HEK293 (cell line): ENCODE measurements around the gene ARHGEF7.
A peak's percentile ranks its signal among the peaks of the same experiment; 100 is the strongest.

Source experiments
- CTCF ChIA-PET: fragments of 350-600 bp; formaldehyde crosslinking; extraction: SDS; loops from one replicate; lab custom pipeline; 2021; ENCODE audit warnings: antibody characterized with exemption; lab: Yijun Ruan, JAX
- POLR2A ChIA-PET: fragments of 300-600 bp; formaldehyde crosslinking; extraction: SDS; loops from one replicate; lab custom pipeline; 2020; ENCODE audit warnings: antibody characterized with exemption, inconsistent platforms; lab: Yijun Ruan, JAX
- H3K27ac ChIP-seq: fragments of 200-500 bp; sonication (Bioruptor generic); 2 replicates; pipeline ENCODE4 v1.5.1; 2014; ENCODE audit warnings: low read depth, low read length, control low read depth, inconsistent platforms; ENCODE audit errors: extremely low read depth
- H3K36me3 ChIP-seq, 2 experiments: fragments of 200-500 bp in 1 of 2; sonication (Bioruptor generic) in 1 of 2; 1 replicate in 1 of 2; 2 replicates in 1 of 2; pipeline ENCODE4 v1.5.1; 2014 to 2017; ENCODE audit warnings: inconsistent platforms in 2 of 2, low read length in 2 of 2; ENCODE audit not compliant: control insufficient read depth in 2 of 2, insufficient read depth in 1 of 2
- H3K4me1 ChIP-seq: fragments of 200-500 bp; sonication (Bioruptor generic); 2 replicates; pipeline ENCODE4 v1.5.1; 2014; ENCODE audit warnings: mild to moderate bottlenecking, low read length, inconsistent platforms; ENCODE audit not compliant: control insufficient read depth, insufficient read depth
- H3K4me3 ChIP-seq: 2 replicates; pipeline ENCODE4 v1.5.1; 2011; ENCODE audit warnings: low read depth, mild to moderate bottlenecking, control low read depth, low read length, moderate library complexity
- H3K9me3 ChIP-seq: fragments of 200-500 bp; sonication (Bioruptor generic); 2 replicates; pipeline ENCODE4 v1.5.1; 2014; ENCODE audit warnings: low read depth, low read length, inconsistent platforms; ENCODE audit not compliant: control insufficient read depth, insufficient read depth
- BCL11A ChIP-seq: fragments of 450-650 bp; formaldehyde crosslinking; IDR thresholded peaks from 2 replicates; pipeline ENCODE4 v1.5.1; 2016; ENCODE audit warnings: low read depth, missing biosample characterization, missing genetic modification characterization
- CTCF ChIP-seq: fragments of 450-650 bp; formaldehyde crosslinking; IDR thresholded peaks from 2 replicates; pipeline ENCODE4 v1.5.1; 2016; ENCODE audit warnings: missing biosample characterization, missing genetic modification characterization
- FEZF1 ChIP-seq: fragments of 450-650 bp; formaldehyde crosslinking; IDR thresholded peaks from 2 replicates; pipeline ENCODE4 v1.5.1; 2016; ENCODE audit warnings: missing biosample characterization, missing genetic modification characterization
- HOXC10 ChIP-seq: sonication (generic); formaldehyde crosslinking; IDR thresholded peaks from 2 replicates; pipeline ENCODE4 v1.8.1; 2023; ENCODE audit warnings: mild to moderate bottlenecking, missing genetic modification reagents
- KLF9 ChIP-seq: fragments of 450-650 bp; formaldehyde crosslinking; IDR thresholded peaks from 2 replicates; pipeline ENCODE4 v1.5.1; 2016; ENCODE audit warnings: missing biosample characterization, missing genetic modification characterization, low read depth
- SALL2 ChIP-seq: fragments of 450-650 bp; formaldehyde crosslinking; IDR thresholded peaks from 2 replicates; pipeline ENCODE4 v1.5.0; 2017; ENCODE audit warnings: missing biosample characterization, mild to moderate bottlenecking, missing genetic modification characterization, borderline replicate concordance
- WT1 ChIP-seq: fragments of 450-650 bp; formaldehyde crosslinking; IDR thresholded peaks from 2 replicates; pipeline ENCODE4 v1.5.1; 2016; ENCODE audit warnings: missing biosample characterization, missing genetic modification characterization
- ZBTB6 ChIP-seq: fragments of 450-650 bp; formaldehyde crosslinking; IDR thresholded peaks from 2 replicates; pipeline ENCODE4 v1.5.1; 2017; ENCODE audit warnings: missing biosample characterization, missing genetic modification characterization
- ZFHX2 ChIP-seq: fragments of 450-650 bp; formaldehyde crosslinking; conservative IDR thresholded peaks from 2 replicates; pipeline ENCODE4 v1.5.1; 2016; ENCODE audit warnings: missing biosample characterization, missing genetic modification characterization
- ZFP37 ChIP-seq: fragments of 450-650 bp; formaldehyde crosslinking; IDR thresholded peaks from 2 replicates; pipeline ENCODE4 v1.5.1; 2016; ENCODE audit warnings: missing biosample characterization, missing genetic modification characterization
- ZNF114 ChIP-seq: fragments of 450-650 bp; formaldehyde crosslinking; IDR thresholded peaks from 2 replicates; pipeline ENCODE4 v1.5.0; 2017; ENCODE audit warnings: missing biosample characterization, missing genetic modification characterization
- ZNF121 ChIP-seq: fragments of 450-650 bp; formaldehyde crosslinking; IDR thresholded peaks from 2 replicates; pipeline ENCODE4 v1.5.1; 2016; ENCODE audit warnings: missing biosample characterization, missing genetic modification characterization
- ZNF140 ChIP-seq: fragments of 450-650 bp; formaldehyde crosslinking; IDR thresholded peaks from 2 replicates; pipeline ENCODE4 v1.5.1; 2016; ENCODE audit warnings: missing biosample characterization, missing genetic modification characterization
- ZNF211 ChIP-seq: fragments of 450-650 bp; formaldehyde crosslinking; IDR thresholded peaks from 2 replicates; pipeline ENCODE4 v1.5.1; 2016; ENCODE audit warnings: low read depth, missing biosample characterization, missing genetic modification characterization
- ZNF239 ChIP-seq: fragments of 450-650 bp; formaldehyde crosslinking; IDR thresholded peaks from 2 replicates; pipeline ENCODE4 v1.5.1; 2016; ENCODE audit warnings: missing biosample characterization, missing genetic modification characterization
- ZNF248 ChIP-seq: fragments of 450-650 bp; formaldehyde crosslinking; IDR thresholded peaks from 2 replicates; pipeline ENCODE4 v1.5.1; 2017; ENCODE audit warnings: missing biosample characterization, missing genetic modification characterization
- ZNF335 ChIP-seq: fragments of 450-650 bp; formaldehyde crosslinking; conservative IDR thresholded peaks from 2 replicates; pipeline ENCODE4 v1.5.1; 2016; ENCODE audit warnings: missing biosample characterization, missing genetic modification characterization
- ZNF426 ChIP-seq: fragments of 450-650 bp; formaldehyde crosslinking; IDR thresholded peaks from 2 replicates; pipeline ENCODE4 v1.5.1; 2017; ENCODE audit warnings: missing biosample characterization, missing genetic modification characterization, mild to moderate bottlenecking, inconsistent platforms, moderate library complexity
- ZNF433 ChIP-seq: fragments of 450-650 bp; formaldehyde crosslinking; IDR thresholded peaks from 2 replicates; pipeline ENCODE4 v1.5.1; 2016; ENCODE audit warnings: missing biosample characterization, missing genetic modification characterization, low read depth
- ZNF530 ChIP-seq: fragments of 450-650 bp; formaldehyde crosslinking; IDR thresholded peaks from 2 replicates; pipeline ENCODE4 v1.5.1; 2016; ENCODE audit warnings: low read depth, missing biosample characterization, missing genetic modification characterization
- ZNF548 ChIP-seq: fragments of 450-650 bp; formaldehyde crosslinking; IDR thresholded peaks from 2 replicates; pipeline ENCODE4 v1.5.1; 2016; ENCODE audit warnings: missing biosample characterization, missing genetic modification characterization
- ZNF596 ChIP-seq: fragments of 450-650 bp; IDR thresholded peaks from 2 replicates; pipeline ENCODE4 v1.5.0; 2018; ENCODE audit warnings: missing biosample characterization, mild to moderate bottlenecking, missing genetic modification characterization, moderate library complexity
- ZNF776 ChIP-seq: fragments of 450-650 bp; formaldehyde crosslinking; IDR thresholded peaks from 2 replicates; pipeline ENCODE4 v1.5.0; 2017; ENCODE audit warnings: missing biosample characterization, missing genetic modification characterization, borderline replicate concordance
- ZXDB ChIP-seq: fragments of 450-650 bp; formaldehyde crosslinking; IDR thresholded peaks from 2 replicates; pipeline ENCODE4 v1.5.1; 2016; ENCODE audit warnings: missing biosample characterization, missing genetic modification characterization
- TF ChIP-seq, protein P1 (sequence below): fragments of 450-650 bp; IDR thresholded peaks from 2 replicates; pipeline ENCODE4 v1.5.1; 2018; ENCODE audit warnings: missing biosample characterization, missing genetic modification characterization
- TF ChIP-seq, protein P2 (sequence below): fragments of 450-650 bp; formaldehyde crosslinking; conservative IDR thresholded peaks from 2 replicates; pipeline ENCODE4 v1.5.1; 2016; ENCODE audit warnings: low read depth, missing biosample characterization, missing genetic modification characterization

ARHGEF7 gene

GRCh38 chr13:111152844-111153243, 37.7 kb downstream of the ARHGEF7 start:
- Histone ChIP-seq H3K9me3 (no peaks in the 10 kb centered on the region), H3K4me1 (no peaks in the 10 kb centered on the region), H3K27ac (peak overlapping the region; percentile 86), H3K36me3 (no peaks in the 10 kb centered on the region), H3K4me3 (peak overlapping the region; percentile 95)
- no peak for TF ChIP-seq ZNF239 (tag by site-specific recombination)
- TF ChIP-seq ZNF335 (tag by site-specific recombination), result peak; percentile 73
- CTCF ChIA-PET, result no interaction called here
- POLR2A ChIA-PET, result no interaction called here

- Histone ChIP-seq H3K36me3 (no peaks in the 10 kb centered on the region), H3K4me3 (peak overlapping the region; percentile 95), H3K9me3 (no peaks in the 10 kb centered on the region), H3K4me1 (no peaks in the 10 kb centered on the region), H3K27ac (peak overlapping the region; percentile 86)
- CTCF ChIA-PET, result no interaction called here
- POLR2A ChIA-PET, result interaction anchor here (0.5 kb wide), 1 partner anchor 1768 kb away, joined by 3 read pairs; no protein-coding TSS in a partner anchor
- TF ChIP-seq ZBTB6 (tag by site-specific recombination) (no peak), KLF9 (peak; percentile 87), BCL11A (tag by site-specific recombination) (no peak), ZFP37 (tag by site-specific recombination) (peak; percentile 96), ZNF335 (tag by site-specific recombination) (peak; percentile 78), ZNF140 (tag by site-specific recombination) (no peak), ZFHX2 (tag by site-specific recombination) (peak; percentile 85), CTCF (tag by site-specific recombination) (no peak), ZNF548 (no peak), ZNF121 (no peak), ZNF211 (tag by site-specific recombination) (no peak), ZNF530 (tag by site-specific recombination) (no peak), ZNF776 (tag by site-specific recombination) (no peak), ZNF248 (tag by site-specific recombination) (no peak), ZNF426 (tag by site-specific recombination) (no peak), FEZF1 (tag by site-specific recombination) (no peak), ZNF433 (tag by site-specific recombination) (no peak), ZNF114 (tag by site-specific recombination) (no peak), SALL2 (no peak), ZNF596 (tag by site-specific recombination) (0 out of 2 replicates have a peak, but pooled peaks have one; percentile 21), WT1 (tag by site-specific recombination) (peak; percentile 41; the same call in 1 of the 2 replicates), HOXC10 (no peak), ZXDB (tag by site-specific recombination) (peak; percentile 97)
- TF ChIP-seq, protein P1, sequence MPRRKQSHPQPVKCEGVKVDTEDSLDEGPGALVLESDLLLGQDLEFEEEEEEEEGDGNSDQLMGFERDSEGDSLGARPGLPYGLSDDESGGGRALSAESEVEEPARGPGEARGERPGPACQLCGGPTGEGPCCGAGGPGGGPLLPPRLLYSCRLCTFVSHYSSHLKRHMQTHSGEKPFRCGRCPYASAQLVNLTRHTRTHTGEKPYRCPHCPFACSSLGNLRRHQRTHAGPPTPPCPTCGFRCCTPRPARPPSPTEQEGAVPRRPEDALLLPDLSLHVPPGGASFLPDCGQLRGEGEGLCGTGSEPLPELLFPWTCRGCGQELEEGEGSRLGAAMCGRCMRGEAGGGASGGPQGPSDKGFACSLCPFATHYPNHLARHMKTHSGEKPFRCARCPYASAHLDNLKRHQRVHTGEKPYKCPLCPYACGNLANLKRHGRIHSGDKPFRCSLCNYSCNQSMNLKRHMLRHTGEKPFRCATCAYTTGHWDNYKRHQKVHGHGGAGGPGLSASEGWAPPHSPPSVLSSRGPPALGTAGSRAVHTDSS (tag by site-specific recombination), result no peak
- TF ChIP-seq, protein P2, sequence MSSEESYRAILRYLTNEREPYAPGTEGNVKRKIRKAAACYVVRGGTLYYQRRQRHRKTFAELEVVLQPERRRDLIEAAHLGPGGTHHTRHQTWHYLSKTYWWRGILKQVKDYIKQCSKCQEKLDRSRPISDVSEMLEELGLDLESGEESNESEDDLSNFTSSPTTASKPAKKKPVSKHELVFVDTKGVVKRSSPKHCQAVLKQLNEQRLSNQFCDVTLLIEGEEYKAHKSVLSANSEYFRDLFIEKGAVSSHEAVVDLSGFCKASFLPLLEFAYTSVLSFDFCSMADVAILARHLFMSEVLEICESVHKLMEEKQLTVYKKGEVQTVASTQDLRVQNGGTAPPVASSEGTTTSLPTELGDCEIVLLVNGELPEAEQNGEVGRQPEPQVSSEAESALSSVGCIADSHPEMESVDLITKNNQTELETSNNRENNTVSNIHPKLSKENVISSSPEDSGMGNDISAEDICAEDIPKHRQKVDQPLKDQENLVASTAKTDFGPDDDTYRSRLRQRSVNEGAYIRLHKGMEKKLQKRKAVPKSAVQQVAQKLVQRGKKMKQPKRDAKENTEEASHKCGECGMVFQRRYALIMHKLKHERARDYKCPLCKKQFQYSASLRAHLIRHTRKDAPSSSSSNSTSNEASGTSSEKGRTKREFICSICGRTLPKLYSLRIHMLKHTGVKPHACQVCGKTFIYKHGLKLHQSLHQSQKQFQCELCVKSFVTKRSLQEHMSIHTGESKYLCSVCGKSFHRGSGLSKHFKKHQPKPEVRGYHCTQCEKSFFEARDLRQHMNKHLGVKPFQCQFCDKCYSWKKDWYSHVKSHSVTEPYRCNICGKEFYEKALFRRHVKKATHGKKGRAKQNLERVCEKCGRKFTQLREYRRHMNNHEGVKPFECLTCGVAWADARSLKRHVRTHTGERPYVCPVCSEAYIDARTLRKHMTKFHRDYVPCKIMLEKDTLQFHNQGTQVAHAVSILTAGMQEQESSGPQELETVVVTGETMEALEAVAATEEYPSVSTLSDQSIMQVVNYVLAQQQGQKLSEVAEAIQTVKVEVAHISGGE, result peak; percentile 95
These were observed 38.3 kb downstream of the ARHGEF7 start for GRCh38 chr13:111153279-111153976.
